GM12892 (cell line): ENCODE data around the gene ZNF730.
"Not testable (repeated sequence)": the region's sequence is repeated elsewhere in the genome, so short reads cannot be mapped to it uniquely, and the experiment has no call there.

Source experiments
- POLR2A ChIP-seq: IDR thresholded peaks from 2 replicates; pipeline ENCODE4 v1.6.1; 2011; ENCODE audit warnings: low read depth, low read length, control low read depth
- TAF1 ChIP-seq: IDR thresholded peaks from 2 replicates; pipeline ENCODE4 v1.6.1; 2011; ENCODE audit warnings: low read depth, mild to moderate bottlenecking, control low read depth, low read length, borderline replicate concordance

GRCh38 chr19:23134211-23134610, 17.4 kb downstream of the ZNF730 start:
- TF ChIP-seq POLR2A, TAF1: not testable (repeated sequence)
